GM19043 (cell line): ENCODE measurements around the gene C13orf46.

Experiments
- ATAC-seq: cut with Tn5 transposase; IDR thresholded peaks from one replicate; pipeline ENCODE4 v1.9.1; 2021; ENCODE audit warnings: low read depth; ENCODE audit not compliant: unreplicated experiment

C13orf46 gene

DNA sequence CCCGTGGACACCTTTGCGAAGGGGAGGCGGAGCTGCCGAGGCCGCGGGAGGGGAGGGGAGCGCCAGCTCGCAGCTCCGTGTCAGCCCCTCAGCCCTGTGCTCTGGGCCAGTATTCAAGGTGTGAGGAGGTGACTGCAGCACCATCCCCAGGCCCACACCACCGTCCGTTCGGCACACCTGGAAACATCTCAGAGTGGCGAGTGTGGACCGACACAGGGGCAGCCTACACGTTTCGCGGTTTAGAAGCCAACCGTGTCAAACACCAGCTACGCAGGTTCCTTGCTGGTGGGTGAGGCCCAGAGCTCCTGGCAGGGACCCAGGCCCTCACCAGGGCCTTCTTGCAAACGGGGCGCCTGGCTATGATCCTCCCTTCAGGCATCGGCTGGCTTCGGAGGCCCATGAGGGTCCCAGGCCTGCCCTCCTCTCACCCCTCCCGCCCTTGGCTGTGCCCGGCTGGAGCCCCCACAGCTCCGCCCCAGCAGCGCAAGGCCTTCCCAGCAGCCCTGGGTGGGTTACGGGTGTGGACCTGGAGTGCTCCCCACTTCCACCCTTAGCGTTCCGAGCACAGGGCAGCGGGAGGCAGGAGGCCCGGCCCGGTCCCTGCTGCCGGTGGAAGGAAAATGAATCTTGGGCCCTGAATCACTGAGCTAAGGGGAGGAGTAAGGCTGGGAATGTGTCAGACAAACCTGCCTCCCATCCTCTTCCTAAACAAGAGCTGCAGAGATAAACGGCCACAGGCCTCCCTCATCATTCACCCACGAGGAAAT is 1.2 kb downstream of the C13orf46 start:
- ATAC-seq: no peak

GRCh38 chr13:113971471-113972231 is 2.2 kb downstream of the C13orf46 start:
- no peak for ATAC-seq

DNA sequence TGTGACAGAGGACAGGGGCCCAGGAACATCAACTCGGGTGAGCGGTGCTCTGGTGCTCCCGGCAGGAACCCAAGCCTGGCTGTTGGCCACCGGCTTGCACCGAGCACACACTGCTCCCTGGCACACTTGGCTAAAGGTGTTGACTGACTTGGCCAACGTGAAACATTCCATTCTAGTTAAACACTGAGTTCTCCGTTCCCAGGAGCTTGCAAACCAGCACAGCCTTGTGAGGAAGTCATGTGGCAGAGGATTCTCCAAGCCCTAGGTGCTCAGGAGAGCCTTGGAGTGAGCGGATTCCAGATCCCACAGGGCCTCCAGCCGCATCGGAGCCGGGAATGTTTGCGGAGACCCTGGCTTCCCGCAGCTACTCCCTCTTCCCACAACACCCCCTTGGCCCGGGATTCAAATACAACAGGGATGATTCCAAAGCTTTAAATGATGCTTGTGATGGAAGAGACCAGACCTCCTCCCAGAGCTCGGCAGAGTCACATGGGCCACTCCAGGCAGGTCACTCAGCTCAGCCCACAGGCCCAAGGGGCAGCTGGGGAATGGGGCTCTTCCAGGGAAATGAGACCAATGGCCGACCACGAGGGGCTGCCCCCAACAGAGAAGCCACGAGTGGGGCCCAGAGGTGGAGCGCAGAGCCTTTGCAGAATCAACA is 2.9 kb downstream of the C13orf46 start:
- no peak for ATAC-seq

DNA sequence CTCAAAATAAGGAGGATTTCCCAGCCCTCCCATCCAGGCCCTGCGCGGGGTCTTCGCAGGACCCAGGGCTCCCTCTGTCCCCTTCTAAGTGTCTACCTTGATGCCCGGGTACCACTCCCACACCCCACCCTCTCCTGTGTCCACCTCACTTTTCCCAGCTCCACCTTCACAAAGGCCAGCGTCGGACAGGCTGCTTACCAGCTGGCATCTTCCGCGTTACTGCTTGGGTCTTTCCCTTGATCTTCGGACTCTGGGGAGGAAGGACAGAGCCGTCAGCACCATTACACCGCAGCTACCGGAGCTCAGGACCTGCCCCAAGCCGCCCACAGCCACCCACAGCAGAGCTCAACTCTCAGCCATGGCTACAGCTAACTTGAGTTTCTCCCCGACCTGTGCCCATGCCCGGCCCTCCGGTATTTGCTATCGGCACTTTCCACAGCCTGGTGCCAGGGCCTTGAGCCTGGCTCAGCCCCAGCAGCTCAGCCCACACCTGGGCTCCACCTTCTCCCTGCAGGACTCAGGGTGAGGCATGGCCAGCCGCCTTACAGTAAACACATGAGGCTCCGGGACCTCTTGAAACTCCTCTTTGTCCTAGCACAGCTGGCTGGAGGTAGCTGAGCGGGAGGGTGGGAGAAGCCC is 3.8 kb downstream of the C13orf46 start:
- no peak for ATAC-seq

DNA sequence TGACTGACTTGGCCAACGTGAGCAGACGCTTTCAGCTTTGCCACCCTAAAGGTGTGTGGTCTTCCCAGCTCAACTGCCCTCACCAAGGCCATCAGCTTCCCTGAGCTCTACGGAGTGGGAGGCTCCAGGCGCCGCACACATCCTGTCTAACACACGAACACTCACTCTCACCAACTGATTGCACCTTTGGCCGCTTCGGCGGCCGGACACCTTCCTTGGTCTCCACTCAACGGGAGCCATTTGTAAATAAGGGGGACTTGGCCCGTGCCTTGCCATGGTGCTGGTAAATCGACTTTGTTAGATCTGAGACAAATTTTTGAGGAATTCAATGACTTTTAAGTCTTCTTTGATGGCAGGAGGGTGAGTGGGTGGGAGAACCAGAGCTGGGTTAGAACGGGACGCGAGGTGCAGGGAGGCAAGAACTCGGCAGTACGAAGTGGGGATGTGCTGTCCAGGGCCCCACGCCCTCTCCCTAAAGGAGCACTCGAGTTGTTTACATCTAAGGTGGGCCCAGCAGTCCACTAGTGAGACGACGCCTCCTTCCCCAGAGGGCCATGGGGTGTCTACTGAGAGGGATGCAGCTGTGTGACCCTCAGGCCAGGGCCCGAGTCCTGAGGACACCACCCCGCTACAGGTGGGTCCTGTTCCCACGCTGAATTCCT is 4.4 kb downstream of the C13orf46 start:
- ATAC-seq: no peak

GRCh38 chr13:113968463-113969310 is 5.2 kb downstream of the C13orf46 start:
- no peak for ATAC-seq

- no peak for ATAC-seq
These were observed 6.0 kb downstream of the C13orf46 start for GRCh38 chr13:113967729-113968462.

DNA sequence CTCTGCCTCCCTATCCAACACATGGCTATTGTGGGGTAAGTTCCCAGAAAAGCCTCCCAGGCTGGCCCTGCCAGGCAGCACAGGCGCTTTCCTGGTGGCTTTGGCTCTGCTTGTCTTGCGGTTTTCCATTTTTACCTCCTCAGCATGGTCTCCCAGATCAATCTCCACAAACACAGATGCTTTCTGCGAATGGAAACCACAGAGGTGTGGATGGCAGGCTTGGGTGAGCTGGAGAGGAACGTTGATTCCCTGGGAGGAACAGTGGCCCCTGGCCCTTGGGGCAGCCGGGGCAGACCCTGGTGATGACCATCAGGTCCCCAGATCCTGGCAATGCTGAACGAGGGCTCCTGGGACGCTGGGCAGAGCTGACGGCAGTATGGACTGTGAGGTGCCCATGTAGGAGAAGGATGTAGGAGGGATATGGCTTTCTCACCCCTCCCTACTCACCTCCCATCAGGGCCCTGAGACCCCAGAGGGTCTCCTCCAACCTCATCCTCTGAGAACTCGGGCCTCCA is 6.6 kb downstream of the C13orf46 start:
- no peak for ATAC-seq

GRCh38 chr13:113965968-113966884 is 7.7 kb downstream of the C13orf46 start:
- ATAC-seq: no peak

GRCh38 chr13:113965383-113965874 is 8.4 kb downstream of the C13orf46 start:
- ATAC-seq: no peak

GRCh38 chr13:113964251-113964995 is 9.5 kb downstream of the C13orf46 start:
- no peak for ATAC-seq

- ATAC-seq: no peak
These were observed 10.5 kb downstream of the C13orf46 start for GRCh38 chr13:113963376-113963775.

DNA sequence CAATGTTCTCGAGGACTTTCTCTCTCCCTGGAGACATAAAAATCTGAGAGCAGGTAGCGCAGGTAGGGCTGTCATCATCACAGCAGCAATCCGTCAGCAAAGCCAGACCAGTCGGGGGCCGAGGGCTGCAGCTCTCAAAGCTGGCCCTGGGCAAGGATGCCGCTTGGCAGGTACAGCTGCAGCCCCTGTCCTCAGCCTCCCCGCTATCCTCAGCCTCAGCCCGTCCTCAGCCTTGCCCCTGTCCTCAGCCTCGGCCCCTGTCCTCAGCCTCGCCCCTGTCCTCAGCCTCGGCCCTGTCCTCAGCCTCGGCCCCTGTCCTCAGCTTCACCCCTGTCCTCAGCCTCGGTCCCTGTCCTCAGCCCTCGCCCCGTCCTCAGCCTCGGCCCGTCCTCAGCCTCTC is 10.9 kb downstream of the C13orf46 start:
- no peak for ATAC-seq

- ATAC-seq: no peak
These were observed 11.5 kb downstream of the C13orf46 start for GRCh38 chr13:113962386-113962785.

- no peak for ATAC-seq
These were observed 13.5 kb downstream of the C13orf46 start for GRCh38 chr13:113960276-113960948.

GRCh38 chr13:113959198-113959597 is 14.7 kb downstream of the C13orf46 start:
- ATAC-seq: no peak
